Stimulated activated CD8-positive, alpha-beta memory T cell treated with anti-CD3 and anti-CD28 coated beads, Interleukin-12 subunit alpha, Interleukin-12 subunit beta, amount 100 ng/mL, for 1 hour (primary cell): Measurements from ENCODE around the gene TMEM229B.

ENCODE experiments used
- DNase-seq: peaks from one replicate; pipeline ENCODE4 v3.0.0-alpha.2; 2020; ENCODE audit warnings: low read depth

Gene TMEM229B

GRCh38 chr14:67487937-67488893, at the start of gene TMEM229B:
TSS of gene TMEM229B (minus strand) at chr14:67488721. CDS start at chr14:67473923, 14,798 bp downstream.
- DNase-seq, result peak; percentile 48

GRCh38 chr14:67537736-67538135, 49.2 kb upstream of the TMEM229B start:
- no peak for DNase-seq

GRCh38 chr14:67536087-67536486, 47.6 kb upstream of the TMEM229B start:
- DNase-seq, result no peak

- DNase-seq, result no peak
Observed at GRCh38 chr14:67533754-67534085, 45.2 kb upstream of the TMEM229B start.

- DNase-seq, result no peak
Observed at GRCh38 chr14:67532998-67533753, 44.7 kb upstream of the TMEM229B start, which contains the start of gene PLEKHH1. TSS of gene PLEKHH1 (plus strand) at chr14:67533290. CDS start at chr14:67541868, 8,578 bp downstream.

- DNase-seq, result no peak
Observed at GRCh38 chr14:67532606-67532997, 44.1 kb upstream of the TMEM229B start.

- DNase-seq, result no peak
Observed at GRCh38 chr14:67529947-67530935, 41.7 kb upstream of the TMEM229B start.

GRCh38 chr14:67528276-67528675, 39.8 kb upstream of the TMEM229B start:
- no peak for DNase-seq

- DNase-seq, result no peak
Observed at GRCh38 chr14:67527756-67528155, 39.2 kb upstream of the TMEM229B start.

GRCh38 chr14:67526676-67527459, 38.3 kb upstream of the TMEM229B start:
- DNase-seq, result no peak

- DNase-seq, result no peak
Observed at GRCh38 chr14:67526181-67526580, 37.7 kb upstream of the TMEM229B start.

- no peak for DNase-seq
Observed at GRCh38 chr14:67525389-67525788, 36.9 kb upstream of the TMEM229B start.

GRCh38 chr14:67524634-67524963, 36.1 kb upstream of the TMEM229B start:
- no peak for DNase-seq

GRCh38 chr14:67523764-67524633, 35.5 kb upstream of the TMEM229B start:
- DNase-seq, result no peak

- DNase-seq, result no peak
Observed at GRCh38 chr14:67522270-67522669, 33.7 kb upstream of the TMEM229B start.

- DNase-seq, result no peak
Observed at GRCh38 chr14:67520482-67520881, 32.0 kb upstream of the TMEM229B start.

- no peak for DNase-seq
Observed at GRCh38 chr14:67519406-67519805, 30.9 kb upstream of the TMEM229B start.

- DNase-seq, result no peak
Observed at GRCh38 chr14:67517083-67517482, 28.6 kb upstream of the TMEM229B start.

- DNase-seq, result no peak
Observed at GRCh38 chr14:67516676-67517075, 28.2 kb upstream of the TMEM229B start.
